Measurements from ENCODE around the gene TMEM106B. TPM values are rescaled to one million over a fixed set of nuclear protein-coding genes. Genes with fewer than 3 reads are reported as not detected.
"Not testable (repeated sequence)": the region's sequence is repeated elsewhere in the genome, so short reads cannot be mapped to it uniquely, and the experiment has no call there.

The TMEM106B gene
- total RNA-seq, 4 donors from 2014 or later = 49.2 to 88.4 (median 66.8) TPM

- Histone ChIP-seq H3K36me3 (peaks cover 0 to 61% of the 10 kb centered on the region in 2 donors), H3K4me1 (peaks cover 0 to 17% (median 4%) of the 10 kb centered on the region in 3 donors), H3K9me3 (no peaks in the 10 kb centered on the region), H3K27ac (no peak overlapping the region), H3K4me3 (no peak overlapping the region), H3K27me3 (no peaks in the 10 kb centered on the region)
- WGBS, 2 donors (ENCODE audit: low coverage in 1 of 2) = 100% methylated on average over 1 of the region's 1 CpG
- no peak for TF ChIP-seq EP300 (IDR thresholded peaks at IDR 0.05)
- no peak for TF ChIP-seq POLR2A (IDR thresholded peaks at IDR 0.05)
- TF ChIP-seq POLR2AphosphoS5 (IDR thresholded peaks at IDR 0.05) = no peak
- TF ChIP-seq CTCF (IDR thresholded peaks at IDR 0.05) = no peak
- no peak for ATAC-seq
Observed at GRCh38 chr7:12217311-12217710, 6.2 kb downstream of the TMEM106B start.

GRCh38 chr7:12220389-12221046 is 9.4 kb downstream of the TMEM106B start:
- Histone ChIP-seq H3K4me3 (no peak overlapping the region), H3K27ac (no peak overlapping the region), H3K4me1 (peaks cover 0 to 4% (median 0%) of the 10 kb centered on the region in 3 donors), H3K27me3 (no peaks in the 10 kb centered on the region), H3K36me3 (peaks cover 0 to 65% of the 10 kb centered on the region in 2 donors), H3K9me3 (no peaks in the 10 kb centered on the region)
- ATAC-seq = no peak
- WGBS, 2 donors (ENCODE audit: low coverage in 1 of 2) = 80 to 100% methylated on average over 1 of the region's 1 CpG
- no peak for TF ChIP-seq CTCF (IDR thresholded peaks at IDR 0.05)
- TF ChIP-seq EP300 (IDR thresholded peaks at IDR 0.05) = no peak
- TF ChIP-seq POLR2A (IDR thresholded peaks at IDR 0.05) = no peak
- no peak for TF ChIP-seq POLR2AphosphoS5 (IDR thresholded peaks at IDR 0.05)

GRCh38 chr7:12221414-12221813 is 10.3 kb downstream of the TMEM106B start:
- Histone ChIP-seq H3K9me3 (no peaks in the 10 kb centered on the region), H3K27me3 (no peaks in the 10 kb centered on the region), H3K4me3 (no peak overlapping the region), H3K27ac (no peak overlapping the region), H3K36me3 (peaks cover 0 to 59% of the 10 kb centered on the region in 2 donors), H3K4me1 (peaks cover 0 to 5% (median 0%) of the 10 kb centered on the region in 3 donors)
- TF ChIP-seq CTCF (IDR thresholded peaks at IDR 0.05) = no peak
- no peak for TF ChIP-seq EP300 (IDR thresholded peaks at IDR 0.05)
- no peak for TF ChIP-seq POLR2AphosphoS5 (IDR thresholded peaks at IDR 0.05)
- no peak for TF ChIP-seq POLR2A (IDR thresholded peaks at IDR 0.05)
- no peak for ATAC-seq

- H3K27me3 ChIP-seq = no peaks in the 10 kb centered on the region
- H3K36me3 ChIP-seq = peaks cover 0 to 54% of the 10 kb centered on the region in 2 donors
- no peaks in the 10 kb centered on the region for H3K9me3 ChIP-seq
- no peak overlapping the region for H3K4me3 ChIP-seq
- 0 to 33% methylated on average over 1 of the region's 1 CpG for WGBS, 2 donors (ENCODE audit: low coverage in 1 of 2)
- H3K4me1 ChIP-seq = peaks cover 0 to 8% (median 0%) of the 10 kb centered on the region in 3 donors
- ATAC-seq = no peak
- TF ChIP-seq POLR2A (IDR thresholded peaks at IDR 0.05) (no peak), CTCF (IDR thresholded peaks at IDR 0.05) (no peak), EP300 (IDR thresholded peaks at IDR 0.05) (no peak), POLR2AphosphoS5 (IDR thresholded peaks at IDR 0.05) (no peak)
- no peak overlapping the region for H3K27ac ChIP-seq
Observed at GRCh38 chr7:12222889-12223579, 11.9 kb downstream of the TMEM106B start.

GRCh38 chr7:12225017-12225416 is 13.9 kb downstream of the TMEM106B start:
- H3K4me3 ChIP-seq, H3K27ac ChIP-seq, ATAC-seq, H3K9me3 ChIP-seq, H3K27me3 ChIP-seq, H3K4me1 ChIP-seq: not testable (repeated sequence)
- peaks cover 0 to 39% of the 10 kb centered on the region in 2 donors for H3K36me3 ChIP-seq
- 48 to 80% methylated on average over 5 to 7 of the region's 7 CpGs for WGBS, 2 donors (ENCODE audit: low coverage in 1 of 2)
